ENCODE results near the gene ERN1. TPM values are rescaled to one million over a fixed set of nuclear protein-coding genes. Genes with fewer than 3 reads are reported as not detected.
"Not testable (repeated sequence)": the region's sequence is repeated elsewhere in the genome, so short reads cannot be mapped to it uniquely, and the experiment has no call there.

The ERN1 gene
- total and polyA plus RNA-seq, 2 of the 13 experiments (the other 11 are each of a cell fraction or from before 2014, with no cell fraction given): 6.0 to 12.7 TPM

DNA sequence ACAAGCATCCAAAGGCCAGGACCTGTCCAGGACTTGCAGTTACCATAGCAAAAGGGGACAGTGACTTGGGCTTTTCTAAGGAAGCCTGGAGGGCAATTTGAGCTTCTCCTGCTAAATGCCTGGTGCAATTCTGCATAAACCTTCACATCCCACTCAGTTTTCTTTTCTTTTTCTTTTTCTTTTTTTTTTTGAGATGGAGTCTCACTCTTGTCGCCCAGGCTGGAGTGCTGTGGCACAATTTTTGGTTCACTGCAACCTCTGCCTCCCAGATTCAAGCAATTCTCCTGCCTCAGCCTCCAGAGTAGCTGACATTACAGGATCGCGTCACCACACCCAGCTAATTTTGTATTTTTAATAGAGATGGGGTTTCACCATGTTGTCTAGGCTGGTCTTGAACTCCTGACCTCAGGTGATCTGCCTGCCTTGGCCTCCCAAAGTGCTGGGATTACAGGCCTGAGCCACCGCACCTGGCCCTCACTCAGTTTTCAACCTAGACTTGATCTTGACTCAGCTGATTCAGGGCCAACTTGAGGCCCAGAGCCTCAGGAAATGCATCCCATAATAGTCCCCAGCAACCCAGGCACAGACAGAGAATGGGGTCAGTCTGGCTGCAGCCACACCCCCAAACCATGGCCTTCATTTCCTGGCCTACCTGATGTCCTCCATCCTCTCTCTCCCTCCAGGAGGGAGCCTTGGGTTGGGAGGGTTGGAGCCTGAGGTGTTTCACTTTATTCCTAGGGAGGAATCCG, 122.7 kb downstream of the ERN1 start:
- H3K9me3 ChIP-seq (ENCODE audit: low read length); H4K20me1 ChIP-seq (ENCODE audit: insufficient read depth, low read length); H3K27me3 ChIP-seq (ENCODE audit: control insufficient read depth in 1 of 2, insufficient read depth in 2 of 2, low read length in 2 of 2); in situ Hi-C loops (cut with HindIII; ENCODE audit: extremely low pct_ligation_motif_present, low pct_unique_long_range_greater_than_20kb); CTCF ChIA-PET (ENCODE audit: low intra/inter-chr PET ratio, low total read pairs); H3K36me3 ChIP-seq (replicated peaks in 1 of 2; ENCODE audit: control insufficient read depth in 1 of 2, insufficient read depth in 2 of 2, low read length in 2 of 2); H3K79me2 ChIP-seq (ENCODE audit: insufficient read depth, low read length); ATAC-seq; BruUV-seq (replicated peaks); DNase-seq (ENCODE audit: low spot score): not testable (repeated sequence)
- H3K27ac ChIP-seq (ENCODE audit: extremely low read length, insufficient read depth, low read length): peak overlapping the region; percentile 1
- POLR2A ChIA-PET: interaction anchor here (0.7 to 1.2 kb wide), 3 partner anchors 14 to 127 kb away, joined by 3 read pairs; no protein-coding TSS in a partner anchor
- H3K4me1 ChIP-seq (ENCODE audit: insufficient read depth, low read length): peaks cover 58% of the 10 kb centered on the region
- intact Hi-C loops (cut with micrococcal nuclease; ENCODE audit: unreplicated experiment): loop anchor here (5.0 kb wide), 1 partner anchor 1640 kb away; no protein-coding TSS in a partner anchor
- peak overlapping the region; percentile 36 to 67 (median 37); a peak in 4 of 6 replicates for H3K4me3 ChIP-seq (replicated peaks in 1 of 3; ENCODE audit: insufficient read depth in 1 of 3, low read depth in 2 of 3, low read length in 3 of 3)
- peak; percentile 23 for FAIRE-seq
- H3K4me2 ChIP-seq (ENCODE audit: low read depth, low read length): peak overlapping the region; percentile 81
- H3K9ac ChIP-seq (ENCODE audit: insufficient read depth, low read depth, low read length): peak overlapping the region; percentile 52
- H2AFZ ChIP-seq (ENCODE audit: low read length): peak overlapping the region; percentile 56
- 53% methylated on average over 5 of the region's 5 CpGs for WGBS (ENCODE audit: low lambda C conversion rate)
- TF ChIP-seq ZNF746 (CRISPR knock-in tag; IDR thresholded peaks at IDR 0.05) (0 out of 2 replicates have a peak, but pooled peaks have one; percentile 14), CHD4 (IDR thresholded peaks at IDR 0.05; ENCODE audit: borderline replicate concordance, low read length) (peak; percentile 8; the same call in 1 of the 2 replicates), ZNF333 (CRISPR knock-in tag; IDR thresholded peaks at IDR 0.05; ENCODE audit: borderline replicate concordance) (peak; percentile 21; the same call in 1 of the 2 replicates), AKAP8 (CRISPR knock-in tag; IDR thresholded peaks at IDR 0.05) (0 out of 2 replicates have a peak, but pooled peaks have one; percentile 42), TP53 (CRISPR knock-in tag; conservative IDR thresholded peaks at IDR 0.05) (0 out of 2 replicates have a peak, but pooled peaks have one; percentile 19), KMT2A (CRISPR knock-in tag; IDR thresholded peaks at IDR 0.05) (0 out of 2 replicates have a peak, but pooled peaks have one; percentile 3), MEF2D (CRISPR knock-in tag; IDR thresholded peaks at IDR 0.05) (0 out of 2 replicates have a peak, but pooled peaks have one; percentile 4), IRF2 (CRISPR knock-in tag; IDR thresholded peaks at IDR 0.05) (0 out of 2 replicates have a peak, but pooled peaks have one; percentile 7), ZNF607 (CRISPR knock-in tag; IDR thresholded peaks at IDR 0.05; ENCODE audit: borderline replicate concordance) (0 out of 2 replicates have a peak, but pooled peaks have one; percentile 34), PHF20 (CRISPR knock-in tag; IDR thresholded peaks at IDR 0.05) (0 out of 2 replicates have a peak, but pooled peaks have one; percentile 17)
- TF ChIP-seq, protein P1, sequence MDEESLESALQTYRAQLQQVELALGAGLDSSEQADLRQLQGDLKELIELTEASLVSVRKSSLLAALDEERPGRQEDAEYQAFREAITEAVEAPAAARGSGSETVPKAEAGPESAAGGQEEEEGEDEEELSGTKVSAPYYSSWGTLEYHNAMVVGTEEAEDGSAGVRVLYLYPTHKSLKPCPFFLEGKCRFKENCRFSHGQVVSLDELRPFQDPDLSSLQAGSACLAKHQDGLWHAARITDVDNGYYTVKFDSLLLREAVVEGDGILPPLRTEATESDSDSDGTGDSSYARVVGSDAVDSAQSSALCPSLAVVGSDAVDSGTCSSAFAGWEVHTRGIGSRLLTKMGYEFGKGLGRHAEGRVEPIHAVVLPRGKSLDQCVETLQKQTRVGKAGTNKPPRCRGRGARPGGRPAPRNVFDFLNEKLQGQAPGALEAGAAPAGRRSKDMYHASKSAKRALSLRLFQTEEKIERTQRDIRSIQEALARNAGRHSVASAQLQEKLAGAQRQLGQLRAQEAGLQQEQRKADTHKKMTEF (CRISPR knock-in tag; IDR thresholded peaks at IDR 0.05): 0 out of 2 replicates have a peak, but pooled peaks have one; percentile 13
- TF ChIP-seq, protein P2, sequence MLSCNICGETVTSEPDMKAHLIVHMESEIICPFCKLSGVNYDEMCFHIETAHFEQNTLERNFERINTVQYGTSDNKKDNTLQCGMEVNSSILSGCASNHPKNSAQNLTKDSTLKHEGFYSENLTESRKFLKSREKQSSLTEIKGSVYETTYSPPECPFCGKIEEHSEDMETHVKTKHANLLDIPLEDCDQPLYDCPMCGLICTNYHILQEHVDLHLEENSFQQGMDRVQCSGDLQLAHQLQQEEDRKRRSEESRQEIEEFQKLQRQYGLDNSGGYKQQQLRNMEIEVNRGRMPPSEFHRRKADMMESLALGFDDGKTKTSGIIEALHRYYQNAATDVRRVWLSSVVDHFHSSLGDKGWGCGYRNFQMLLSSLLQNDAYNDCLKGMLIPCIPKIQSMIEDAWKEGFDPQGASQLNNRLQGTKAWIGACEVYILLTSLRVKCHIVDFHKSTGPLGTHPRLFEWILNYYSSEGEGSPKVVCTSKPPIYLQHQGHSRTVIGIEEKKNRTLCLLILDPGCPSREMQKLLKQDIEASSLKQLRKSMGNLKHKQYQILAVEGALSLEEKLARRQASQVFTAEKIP (CRISPR knock-in tag; IDR thresholded peaks at IDR 0.05; ENCODE audit: borderline replicate concordance): 0 out of 2 replicates have a peak, but pooled peaks have one; percentile 28
- TF ChIP-seq, protein P3, sequence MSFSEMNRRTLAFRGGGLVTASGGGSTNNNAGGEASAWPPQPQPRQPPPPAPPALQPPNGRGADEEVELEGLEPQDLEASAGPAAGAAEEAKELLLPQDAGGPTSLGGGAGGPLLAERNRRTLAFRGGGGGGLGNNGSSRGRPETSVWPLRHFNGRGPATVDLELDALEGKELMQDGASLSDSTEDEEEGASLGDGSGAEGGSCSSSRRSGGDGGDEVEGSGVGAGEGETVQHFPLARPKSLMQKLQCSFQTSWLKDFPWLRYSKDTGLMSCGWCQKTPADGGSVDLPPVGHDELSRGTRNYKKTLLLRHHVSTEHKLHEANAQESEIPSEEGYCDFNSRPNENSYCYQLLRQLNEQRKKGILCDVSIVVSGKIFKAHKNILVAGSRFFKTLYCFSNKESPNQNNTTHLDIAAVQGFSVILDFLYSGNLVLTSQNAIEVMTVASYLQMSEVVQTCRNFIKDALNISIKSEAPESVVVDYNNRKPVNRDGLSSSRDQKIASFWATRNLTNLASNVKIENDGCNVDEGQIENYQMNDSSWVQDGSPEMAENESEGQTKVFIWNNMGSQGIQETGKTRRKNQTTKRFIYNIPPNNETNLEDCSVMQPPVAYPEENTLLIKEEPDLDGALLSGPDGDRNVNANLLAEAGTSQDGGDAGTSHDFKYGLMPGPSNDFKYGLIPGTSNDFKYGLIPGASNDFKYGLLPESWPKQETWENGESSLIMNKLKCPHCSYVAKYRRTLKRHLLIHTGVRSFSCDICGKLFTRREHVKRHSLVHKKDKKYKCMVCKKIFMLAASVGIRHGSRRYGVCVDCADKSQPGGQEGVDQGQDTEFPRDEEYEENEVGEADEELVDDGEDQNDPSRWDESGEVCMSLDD (CRISPR knock-in tag; IDR thresholded peaks at IDR 0.05; ENCODE audit: borderline replicate concordance): 0 out of 2 replicates have a peak, but pooled peaks have one; percentile 3
- TF ChIP-seq, protein P4, sequence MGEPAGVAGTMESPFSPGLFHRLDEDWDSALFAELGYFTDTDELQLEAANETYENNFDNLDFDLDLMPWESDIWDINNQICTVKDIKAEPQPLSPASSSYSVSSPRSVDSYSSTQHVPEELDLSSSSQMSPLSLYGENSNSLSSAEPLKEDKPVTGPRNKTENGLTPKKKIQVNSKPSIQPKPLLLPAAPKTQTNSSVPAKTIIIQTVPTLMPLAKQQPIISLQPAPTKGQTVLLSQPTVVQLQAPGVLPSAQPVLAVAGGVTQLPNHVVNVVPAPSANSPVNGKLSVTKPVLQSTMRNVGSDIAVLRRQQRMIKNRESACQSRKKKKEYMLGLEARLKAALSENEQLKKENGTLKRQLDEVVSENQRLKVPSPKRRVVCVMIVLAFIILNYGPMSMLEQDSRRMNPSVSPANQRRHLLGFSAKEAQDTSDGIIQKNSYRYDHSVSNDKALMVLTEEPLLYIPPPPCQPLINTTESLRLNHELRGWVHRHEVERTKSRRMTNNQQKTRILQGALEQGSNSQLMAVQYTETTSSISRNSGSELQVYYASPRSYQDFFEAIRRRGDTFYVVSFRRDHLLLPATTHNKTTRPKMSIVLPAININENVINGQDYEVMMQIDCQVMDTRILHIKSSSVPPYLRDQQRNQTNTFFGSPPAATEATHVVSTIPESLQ (CRISPR knock-in tag; conservative IDR thresholded peaks at IDR 0.05): 0 out of 2 replicates have a peak, but pooled peaks have one; percentile 63

Measured in HepG2 (cell line).